Fibroblast of upper back skin (primary cell): ENCODE data around the gene ITGB4.
"Not testable (repeated sequence)": the region's sequence is repeated elsewhere in the genome, so short reads cannot be mapped to it uniquely, and the experiment has no call there.

Experiments
- DNase-seq: peaks from one replicate; pipeline ENCODE4 v3.0.0-alpha.2; 2013

ITGB4 gene

DNA sequence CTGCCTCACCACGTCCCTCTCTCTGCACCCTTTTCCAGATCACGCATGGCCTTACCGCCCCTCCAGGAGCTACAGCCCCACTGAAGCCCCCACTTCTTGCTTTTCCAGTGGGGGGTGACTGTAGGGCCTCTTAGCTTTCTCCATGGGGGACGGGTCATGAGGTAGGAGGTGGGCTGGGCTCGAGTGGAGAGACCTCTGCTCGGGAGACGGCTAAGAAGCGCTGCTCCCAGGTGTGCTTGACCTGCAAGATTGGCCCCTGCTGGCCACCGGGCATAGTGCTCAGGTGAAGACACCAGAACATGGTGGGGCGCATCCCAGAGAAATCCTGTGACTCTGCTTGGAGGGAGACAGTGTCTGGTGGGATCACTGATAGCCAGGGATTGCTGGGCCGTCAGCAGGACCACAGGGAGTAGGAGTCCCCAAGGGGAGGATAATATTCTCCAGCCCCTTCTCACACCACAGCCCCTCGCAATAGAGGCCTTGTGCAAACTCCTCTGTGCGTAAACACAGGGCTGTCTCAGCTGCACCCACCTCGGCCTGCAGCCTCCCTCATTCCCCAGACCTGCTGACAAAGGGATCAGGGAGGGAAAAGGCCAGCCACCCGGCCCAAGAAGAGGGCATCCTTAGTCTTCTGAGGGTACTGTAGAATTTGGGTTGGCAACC lies 52.7 kb downstream of the ITGB4 start:
- no peak for DNase-seq

DNA sequence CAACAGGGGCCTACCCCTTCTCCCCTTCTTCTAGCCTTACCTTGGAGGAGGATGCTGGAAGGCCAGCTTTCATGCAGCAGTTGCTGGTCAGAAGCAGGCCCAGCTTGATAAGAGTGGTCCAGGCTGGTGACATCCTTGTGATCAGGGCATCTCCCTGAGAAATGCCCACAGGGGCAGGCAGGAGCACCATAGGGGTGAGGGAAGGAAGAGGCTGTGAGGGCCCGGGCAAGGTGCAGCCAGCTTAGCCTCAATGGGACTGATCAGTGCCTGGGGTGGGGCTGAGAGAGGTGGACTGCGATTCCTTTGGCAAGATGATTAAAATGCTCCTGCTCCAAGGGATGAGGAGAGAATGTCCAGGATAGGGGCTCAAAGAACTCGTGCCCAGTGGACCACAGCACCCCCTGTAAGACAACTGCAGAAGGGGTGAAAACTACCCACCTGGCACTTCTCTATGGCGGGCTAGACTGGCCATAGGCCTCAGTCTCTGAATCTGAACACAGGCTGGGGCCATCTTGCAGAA lies 53.3 kb downstream of the ITGB4 start:
- DNase-seq: peak; percentile 13

DNA sequence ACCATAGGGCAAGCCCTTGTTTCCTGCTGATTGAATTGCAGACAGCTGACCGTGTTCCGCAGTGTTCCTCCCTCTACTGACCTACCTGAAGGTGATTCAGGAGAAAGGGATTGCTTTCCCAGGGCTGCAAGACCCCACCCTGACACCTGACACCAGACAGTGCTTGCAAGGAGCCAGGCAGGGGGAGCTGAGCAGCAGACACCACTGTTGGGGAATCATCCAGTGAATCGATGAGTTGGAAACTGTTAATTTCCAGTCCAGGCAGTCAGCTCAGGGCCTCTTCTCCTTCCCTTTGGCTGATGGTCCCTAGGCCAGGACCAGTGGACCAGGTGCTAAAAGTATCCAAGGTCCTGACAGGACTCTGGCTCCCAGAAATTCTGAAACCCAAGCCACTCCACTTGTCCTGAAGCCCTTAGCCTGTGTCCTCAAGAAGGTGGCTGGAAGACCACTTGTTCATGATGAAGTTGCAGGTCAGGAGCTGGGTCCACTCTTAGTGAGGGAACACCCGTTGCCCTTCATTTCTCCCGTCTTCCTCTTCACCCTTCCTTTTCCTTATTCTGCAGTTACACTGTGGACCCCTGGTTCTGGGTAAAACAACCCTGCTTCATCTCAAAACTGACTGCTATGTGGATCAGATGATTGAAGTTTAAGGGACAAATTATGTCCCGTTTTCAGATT lies 53.9 kb downstream of the ITGB4 start:
- DNase-seq: peak; percentile 30

DNA sequence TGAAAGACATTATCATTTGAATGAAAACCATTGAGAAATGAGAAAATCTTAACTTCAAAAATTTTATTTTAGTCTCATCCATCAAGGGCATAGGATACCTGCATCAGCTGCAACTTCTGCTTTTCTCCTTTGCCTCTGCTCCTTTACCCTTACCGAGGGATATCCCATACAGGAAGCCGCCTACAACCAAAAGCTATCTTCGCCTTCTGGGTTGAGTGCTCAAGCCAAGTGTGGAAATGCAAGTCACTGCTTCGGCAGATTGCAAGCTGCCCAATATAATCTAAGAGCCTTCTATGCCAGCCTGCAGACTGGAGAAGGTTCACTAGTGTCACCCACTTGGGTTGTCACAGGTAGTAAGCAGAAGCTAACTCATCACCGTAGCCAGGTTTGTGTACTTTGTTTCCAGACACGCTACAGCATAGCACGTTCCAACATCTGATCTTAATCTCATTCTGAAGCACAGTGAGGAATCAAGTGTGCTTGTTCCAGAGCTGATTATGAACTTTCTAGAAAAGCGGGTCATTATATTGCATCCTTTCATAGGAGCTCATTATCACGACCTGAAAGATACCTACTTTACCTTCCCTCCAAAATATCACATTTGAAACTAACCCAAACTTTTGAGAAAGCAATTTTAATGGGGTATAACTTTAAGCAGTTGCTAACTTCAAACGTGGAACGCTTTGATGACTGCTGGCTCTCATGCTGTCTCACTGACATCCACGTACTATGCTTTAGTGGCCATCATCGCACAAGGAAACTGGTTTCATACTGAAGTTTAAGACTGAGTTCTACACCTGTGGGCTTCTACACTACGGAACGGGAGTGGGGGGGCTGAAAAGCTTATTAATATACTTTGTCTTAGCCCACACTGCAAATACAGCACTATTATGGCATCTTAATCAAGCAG lies 55.4 kb downstream of the ITGB4 start:
- DNase-seq: peak; percentile 21

DNA sequence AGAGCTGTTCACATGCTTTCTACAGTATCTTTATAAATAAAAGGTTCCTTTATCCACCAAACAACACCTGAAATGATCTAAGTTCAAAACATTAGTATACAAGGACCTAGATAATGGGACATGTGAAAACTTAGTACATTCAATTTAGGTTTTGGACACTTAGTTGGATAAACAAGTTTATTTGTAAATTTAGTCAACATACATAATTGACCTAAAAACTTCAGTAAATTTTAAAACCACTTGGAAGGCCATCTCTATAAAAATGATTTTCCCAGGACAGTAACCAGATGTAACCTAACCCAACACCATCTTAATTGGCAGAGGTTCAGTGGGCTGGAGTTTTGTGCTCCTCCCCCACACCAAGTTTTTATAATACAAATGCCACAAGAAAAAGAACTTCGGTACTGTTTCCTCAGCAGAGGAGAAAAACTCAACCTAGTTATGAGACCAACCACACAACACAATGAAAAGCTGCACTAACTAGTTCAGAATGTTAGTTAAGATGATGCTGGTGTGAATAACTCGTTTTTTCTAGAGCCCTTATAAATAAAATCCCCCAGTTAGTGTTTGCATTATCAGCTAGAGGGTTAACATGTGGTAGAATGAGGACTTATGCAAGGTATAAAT lies 56.1 kb downstream of the ITGB4 start:
- DNase-seq: no peak

DNA sequence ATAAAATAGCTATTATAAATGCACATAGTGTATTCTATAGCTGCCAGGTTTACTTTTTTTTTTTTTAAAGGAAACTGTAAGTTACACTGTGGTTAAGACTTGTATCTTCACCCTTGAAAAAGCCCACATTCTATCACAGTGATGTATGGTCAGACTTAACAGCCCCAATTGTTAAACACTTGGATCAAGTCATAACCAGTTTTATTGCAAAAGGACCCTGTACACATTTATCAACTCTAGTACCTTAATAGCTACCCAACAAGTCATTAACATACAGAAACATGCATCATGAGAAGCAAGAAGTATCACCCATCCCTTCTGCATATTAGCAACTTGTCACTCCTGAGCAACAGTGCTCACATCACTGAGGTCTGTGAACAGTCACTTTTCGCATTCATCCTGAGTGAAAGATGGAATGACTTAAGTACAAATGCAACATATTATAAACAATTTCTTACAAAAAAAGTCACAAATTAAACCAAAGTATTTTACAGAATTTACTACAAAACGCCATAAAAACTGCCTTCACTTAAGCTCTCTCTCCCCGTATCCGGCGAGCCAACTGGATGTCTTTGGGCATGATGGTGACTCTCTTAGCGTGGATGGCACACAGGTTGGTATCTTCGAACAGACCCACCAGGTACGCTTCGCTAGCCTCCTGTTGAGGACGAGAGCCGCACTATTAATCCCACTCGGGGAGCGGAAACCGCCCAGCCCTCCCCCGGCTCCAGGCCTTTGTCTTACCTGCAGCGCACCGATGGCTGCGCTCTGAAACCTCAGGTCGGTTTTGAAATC lies 57.0 kb downstream of the ITGB4 start:
- not testable (repeated sequence) for DNase-seq

DNA sequence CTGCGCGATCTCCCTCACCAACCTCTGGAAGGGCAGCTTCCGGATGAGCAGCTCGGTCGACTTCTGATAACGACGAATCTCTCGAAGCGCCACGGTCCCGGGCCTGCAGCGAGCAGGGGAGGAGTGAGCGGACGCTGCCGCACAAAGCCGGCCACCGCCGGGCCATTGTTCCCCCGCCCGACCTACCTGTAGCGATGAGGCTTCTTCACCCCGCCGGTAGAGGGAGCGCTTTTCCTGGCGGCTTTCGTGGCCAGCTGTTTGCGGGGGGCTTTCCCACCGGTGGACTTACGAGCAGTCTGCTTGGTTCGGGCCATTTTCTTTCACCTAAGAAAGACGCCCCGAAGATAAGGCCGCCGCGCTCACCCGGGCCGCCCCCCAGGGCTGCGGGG lies 57.6 kb downstream of the ITGB4 start:
- DNase-seq: no peak

DNA sequence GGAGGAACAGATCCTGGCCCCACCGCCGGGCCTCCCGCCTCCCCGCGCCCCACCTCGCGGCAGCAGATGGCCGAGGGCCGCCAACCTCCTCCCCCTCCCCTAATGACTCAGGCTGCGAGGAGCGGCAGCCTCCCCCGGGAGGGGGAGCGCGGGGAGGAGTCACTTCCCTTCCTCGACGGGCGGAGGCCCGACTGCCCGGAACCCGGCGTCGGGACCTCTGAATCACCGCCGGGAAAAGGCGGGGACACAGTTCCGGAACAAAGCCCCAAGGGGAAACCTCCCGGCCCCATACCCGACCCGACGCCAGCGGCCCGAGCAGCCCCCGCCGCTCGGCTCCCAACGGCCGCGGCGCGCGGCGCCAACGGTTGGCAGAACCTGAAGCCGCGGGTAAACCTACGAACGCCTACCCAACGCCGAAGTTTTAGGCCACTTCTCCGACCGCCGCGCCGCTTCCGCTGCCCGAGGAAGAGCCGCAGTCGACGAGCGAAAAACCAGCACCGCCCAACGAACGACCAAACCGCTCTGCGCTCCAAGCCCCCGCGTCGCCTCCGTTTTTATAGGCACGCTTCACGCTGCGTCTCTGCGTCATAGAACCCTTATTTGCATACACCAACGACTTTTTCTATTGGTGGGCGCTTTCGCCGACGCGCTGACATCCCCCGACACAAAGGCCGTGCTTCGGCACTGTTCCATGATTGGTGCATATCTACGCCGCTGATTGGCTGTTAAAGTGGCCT lies 58.2 kb downstream of the ITGB4 start:
- DNase-seq: peak; percentile 100

DNA sequence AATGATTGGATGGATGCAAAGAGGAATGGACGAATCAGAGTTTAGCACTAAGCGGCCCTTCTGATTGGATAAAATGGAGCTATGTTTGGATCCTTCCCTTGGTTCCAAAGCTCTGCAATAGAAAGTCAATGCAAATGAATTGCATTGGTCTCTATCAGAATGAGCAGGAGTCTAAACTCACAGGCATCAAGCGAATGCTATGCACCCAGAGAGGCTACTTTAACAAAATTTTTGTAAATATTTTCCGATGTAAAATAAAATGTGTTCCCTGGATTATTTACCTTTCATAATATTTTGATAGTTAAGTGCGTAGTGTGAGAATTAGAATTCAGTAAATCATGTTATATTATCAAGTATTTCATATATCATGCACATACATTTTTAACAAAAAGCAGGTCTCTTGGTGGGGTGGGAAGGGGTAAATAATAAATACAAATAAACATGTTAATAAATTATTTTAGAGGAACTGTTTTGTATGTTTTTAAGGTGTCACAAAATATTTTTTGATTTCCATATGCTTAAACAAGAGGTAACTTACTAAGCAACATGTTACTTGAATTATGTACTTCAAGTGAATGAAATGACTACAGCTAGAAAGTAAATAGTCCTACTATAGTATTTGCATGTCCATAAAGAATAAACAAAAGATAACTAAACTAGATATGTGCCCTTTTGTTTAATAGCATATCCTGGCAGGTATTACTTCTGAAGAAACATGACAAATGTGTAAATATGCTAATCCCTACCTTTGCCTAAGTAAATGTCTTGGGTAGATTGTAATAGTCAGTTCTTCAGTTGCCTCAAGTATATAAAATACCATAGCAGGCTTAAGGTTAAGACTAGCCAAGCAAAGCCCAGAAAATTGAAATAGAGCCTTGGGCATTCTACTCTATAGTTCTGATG lies 59.0 kb downstream of the ITGB4 start:
- no peak for DNase-seq

DNA sequence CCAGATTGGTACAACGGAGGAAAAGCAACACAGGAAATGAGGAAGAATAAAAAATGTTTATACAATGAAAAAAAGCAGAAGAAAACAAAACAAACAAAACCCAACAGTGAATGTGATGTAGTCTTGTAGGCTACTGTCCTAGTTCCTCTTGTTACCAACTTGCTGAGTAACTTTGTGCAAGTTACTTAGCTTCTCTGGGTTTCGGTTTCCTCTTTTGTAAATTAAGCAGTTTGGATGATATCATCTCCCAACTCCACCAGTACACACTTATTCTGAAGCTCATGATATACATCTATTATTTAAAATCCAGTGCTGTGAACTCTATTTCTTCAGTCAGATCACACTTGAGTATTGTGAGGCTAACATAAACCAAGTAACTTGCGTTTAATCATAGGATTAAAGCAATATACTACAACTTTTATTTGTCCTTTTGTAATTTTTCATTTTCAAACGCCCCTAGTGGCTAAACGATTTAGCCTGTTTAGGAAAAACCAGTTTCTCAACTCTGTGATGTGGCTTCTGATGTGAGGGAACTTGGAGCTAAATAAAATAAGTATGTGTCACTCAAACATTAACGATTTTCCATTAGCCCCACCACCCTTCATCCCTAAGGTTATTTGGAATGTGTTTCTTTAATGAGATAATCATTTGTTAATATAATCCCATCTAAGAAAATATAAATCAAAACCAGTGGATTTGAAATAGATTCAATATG lies 62.0 kb downstream of the ITGB4 start:
- peak; percentile 60 for DNase-seq

DNA sequence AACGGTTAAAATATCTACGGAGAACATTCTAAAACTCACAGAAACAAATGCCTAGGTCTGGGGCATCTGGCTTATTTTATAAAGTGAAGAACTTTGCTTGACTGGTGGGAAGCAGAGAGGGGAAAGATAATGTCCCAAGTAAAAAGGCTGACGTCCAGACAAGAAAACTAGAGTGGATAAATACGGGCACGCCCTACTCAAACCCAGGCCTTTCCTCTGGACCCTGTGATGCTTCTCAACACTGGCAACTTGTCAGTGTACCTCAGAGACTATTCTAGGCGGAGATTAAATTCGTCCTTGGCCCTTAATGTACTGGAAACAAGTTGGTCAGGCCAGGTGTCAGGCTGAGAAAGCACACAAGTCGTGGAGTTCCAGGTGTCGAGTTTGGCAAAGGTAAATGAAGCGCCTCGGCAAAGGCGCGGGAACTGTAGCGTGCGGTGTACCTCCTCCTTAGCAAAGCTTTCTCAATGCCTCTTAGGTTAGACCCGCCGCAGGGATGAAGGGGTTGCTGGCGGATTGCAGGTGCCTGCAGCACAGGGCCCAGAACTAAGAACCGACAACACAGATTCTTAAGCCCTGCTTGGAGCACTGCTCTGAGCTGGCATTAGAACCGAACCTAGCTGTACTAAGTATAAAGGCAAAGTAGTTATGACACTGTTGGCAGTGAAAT lies 62.7 kb downstream of the ITGB4 start:
- no peak for DNase-seq

DNA sequence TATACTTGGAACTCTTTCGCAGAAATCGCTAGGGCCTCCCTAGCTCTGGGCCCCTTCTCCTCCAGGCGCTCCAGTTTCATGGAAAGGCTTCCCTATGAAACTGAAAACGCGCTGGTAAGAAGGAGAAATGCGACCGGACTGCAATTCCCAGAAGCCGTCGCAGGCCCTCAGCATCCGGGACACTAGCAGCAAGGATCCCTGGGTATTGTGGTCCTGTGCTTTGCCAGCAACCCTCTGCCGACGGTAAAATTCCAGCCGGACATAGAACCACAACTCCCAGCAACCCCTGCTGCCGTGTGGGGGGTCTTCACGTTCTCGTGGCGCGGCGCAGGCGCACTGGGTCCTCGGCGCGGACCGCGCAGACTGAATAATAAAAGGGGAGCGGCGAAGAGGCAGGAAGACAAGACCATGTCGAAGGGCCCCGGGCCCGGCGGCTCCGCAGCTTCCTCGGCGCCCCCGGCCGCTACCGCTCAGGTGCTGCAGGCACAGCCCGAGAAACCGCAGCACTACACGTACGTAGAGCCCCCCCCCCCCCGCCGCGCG lies 63.3 kb downstream of the ITGB4 start, which contains the start of gene UNK:
TSS of gene UNK (plus strand) at position 334 of the 543 bp plus-strand sequence. CDS start at position 409, 75 bp downstream.
- DNase-seq: peak; percentile 100

DNA sequence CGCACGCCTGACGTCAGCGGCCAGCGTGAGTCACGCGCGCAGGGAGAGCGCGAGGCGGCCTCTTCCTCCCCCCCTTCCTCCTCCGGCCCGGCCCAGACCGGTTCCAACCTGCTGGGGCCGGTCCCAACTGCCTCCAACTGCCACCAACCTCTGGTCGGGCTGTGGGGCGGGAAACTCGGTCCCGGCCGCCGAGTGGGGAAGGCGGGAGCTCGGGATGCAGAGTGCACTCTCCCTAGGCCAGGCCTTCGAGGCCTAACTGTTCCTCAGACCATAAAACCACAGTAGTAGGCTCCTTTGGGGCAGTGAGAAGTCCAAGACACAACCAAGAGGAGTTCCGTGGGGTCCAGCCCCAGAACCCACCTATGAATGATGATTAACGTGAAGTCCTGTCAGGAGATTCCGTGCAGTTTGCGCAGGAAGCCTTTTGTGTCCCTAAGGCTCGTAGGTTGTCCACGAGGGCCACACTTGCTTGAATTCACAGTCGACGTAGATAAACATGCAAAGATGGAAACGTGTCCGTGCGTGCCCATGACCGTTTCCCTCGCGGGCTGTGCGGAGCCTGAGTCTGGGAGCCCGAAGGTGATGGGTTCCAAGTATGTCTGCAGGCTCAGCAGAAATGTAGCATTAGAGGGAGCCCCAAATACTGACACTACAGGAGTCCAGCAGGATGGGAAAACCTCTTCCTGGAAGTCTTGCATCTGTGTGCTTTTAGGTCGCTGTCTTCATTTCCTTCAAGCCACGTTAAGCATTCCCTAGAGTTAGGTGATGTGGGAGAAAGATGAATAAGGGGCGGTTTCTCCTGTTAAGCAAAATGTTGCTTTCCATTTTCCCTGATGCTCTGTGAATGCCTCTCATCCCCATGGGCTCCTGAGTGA lies 64.0 kb downstream of the ITGB4 start:
- peak; percentile 92 for DNase-seq

DNA sequence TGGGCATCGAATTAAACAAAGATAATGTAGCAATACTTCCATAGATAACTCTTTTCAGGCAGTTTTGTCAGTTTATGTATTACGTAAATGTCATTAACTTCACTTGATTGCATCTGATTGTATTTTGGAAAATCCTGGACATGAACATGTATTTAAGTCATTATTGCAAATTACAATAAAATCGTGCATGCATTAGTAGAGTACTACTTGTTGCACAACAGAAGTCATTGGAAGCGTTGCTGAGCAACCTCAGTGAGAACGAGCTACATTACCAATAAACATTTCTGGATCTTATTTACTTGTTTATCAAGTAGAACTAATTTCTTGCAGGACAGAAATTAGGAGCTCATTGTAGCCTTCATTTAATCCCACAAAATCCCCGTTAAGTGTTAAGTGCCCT lies 70.0 kb downstream of the ITGB4 start:
- no peak for DNase-seq

DNA sequence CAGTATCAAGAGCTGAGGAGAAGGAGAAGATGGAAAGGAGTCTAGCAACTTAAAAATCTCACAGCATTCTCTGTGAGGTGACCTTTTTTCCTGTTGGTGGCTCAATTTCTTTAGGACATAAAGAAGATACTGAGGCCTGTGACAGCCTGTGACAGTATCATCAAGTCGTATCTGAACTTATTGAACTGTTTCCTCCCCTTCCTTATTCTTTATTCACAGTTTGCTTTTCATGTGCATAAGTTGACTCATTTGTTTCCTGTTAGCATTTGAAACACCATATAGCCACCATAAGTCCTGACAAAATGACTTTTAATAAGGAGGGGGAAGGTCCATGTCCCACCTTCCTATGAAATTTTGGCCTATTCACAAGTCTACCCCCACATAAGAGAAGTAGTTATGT lies 72.2 kb downstream of the ITGB4 start:
- no peak for DNase-seq

DNA sequence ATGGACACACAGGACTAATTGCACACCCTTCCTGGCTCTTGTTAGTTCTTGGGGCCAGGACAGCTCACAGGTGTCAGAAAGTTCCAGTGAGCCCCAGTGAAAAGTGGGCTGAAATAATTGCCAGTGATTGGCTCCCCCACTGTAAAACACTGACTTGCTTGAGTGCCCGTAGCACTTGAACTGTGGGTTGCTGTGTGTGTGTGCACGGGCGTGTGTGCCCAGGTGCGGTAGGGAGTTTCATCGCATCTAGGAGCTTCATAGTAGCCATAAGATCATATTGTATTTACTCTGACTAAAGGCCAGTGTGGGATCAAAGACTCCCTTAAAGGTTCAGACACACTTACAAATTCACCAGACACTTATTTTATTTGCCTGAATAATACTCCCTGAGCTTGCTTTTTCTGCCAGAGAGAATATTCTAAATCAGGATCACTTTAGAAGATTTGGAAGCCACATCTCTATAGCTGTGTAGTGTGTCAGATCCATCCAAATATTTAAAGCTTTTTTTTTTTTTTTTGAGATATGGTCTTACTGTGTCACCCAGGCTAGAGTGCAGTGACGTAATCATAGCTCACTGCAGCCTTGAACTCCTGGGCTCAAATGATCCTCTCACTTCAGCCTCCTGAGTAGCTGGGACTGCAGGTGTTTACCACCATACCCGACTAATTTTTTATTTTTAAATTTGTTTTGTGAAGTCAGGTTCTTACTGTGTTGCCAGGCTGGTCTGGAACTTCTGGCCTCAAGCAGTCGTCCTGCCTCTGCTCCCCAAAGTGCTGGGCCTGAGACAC lies 74.8 kb downstream of the ITGB4 start:
- DNase-seq: no peak

DNA sequence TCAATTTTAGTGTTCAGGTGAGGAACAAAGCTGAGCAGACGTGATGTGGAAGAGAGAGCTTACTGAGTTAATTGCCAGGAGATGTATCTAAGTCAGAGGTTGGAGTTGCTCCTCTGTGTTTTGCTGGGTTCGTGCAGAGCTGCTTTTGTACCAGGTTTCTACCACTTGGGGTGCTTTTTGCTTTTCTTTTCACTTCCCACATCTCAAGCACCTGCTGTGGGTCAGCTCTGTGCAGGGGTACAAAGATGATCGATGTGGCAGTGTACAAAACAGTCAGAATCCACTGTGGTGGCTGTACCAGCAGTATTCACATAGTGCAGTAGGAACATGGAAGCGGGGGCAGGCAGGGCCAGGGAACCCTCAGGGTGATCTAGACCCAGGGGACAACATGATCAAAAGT lies 78.1 kb downstream of the ITGB4 start:
- DNase-seq: no peak
